GM23248 (cell line): ENCODE results near the gene TNFRSF13B.

Source experiments
- EZH2 ChIP-seq: fragments of 200-600 bp; sonication (generic); IDR thresholded peaks from 2 replicates; pipeline ENCODE4 v1.6.1; 2018; ENCODE audit warnings: antibody characterized with exemption, mild to moderate bottlenecking; ENCODE audit not compliant: insufficient read depth, poor library complexity, severe bottlenecking
- EZH2phosphoT487 ChIP-seq: fragments of 200-600 bp; sonication (generic); IDR thresholded peaks from 2 replicates; pipeline ENCODE4 v1.6.1; 2018; ENCODE audit warnings: antibody characterized with exemption, moderate library complexity, mild to moderate bottlenecking, low read depth; ENCODE audit not compliant: insufficient read depth

- no peak for TF ChIP-seq EZH2phosphoT487
- TF ChIP-seq EZH2: no peak
Observed at GRCh38 chr17:16939606-16940115, 32.3 kb downstream of the TNFRSF13B start.
